GM19395 (cell line): ENCODE results near the gene RHOC.
"Not testable (repeated sequence)": the region's sequence is repeated elsewhere in the genome, so short reads cannot be mapped to it uniquely, and the experiment has no call there.

Experiments used
- ATAC-seq: cut with Tn5 transposase; IDR thresholded peaks from one replicate; pipeline ENCODE4 v1.9.1; 2021; ENCODE audit warnings: mild to moderate bottlenecking, moderate library complexity; ENCODE audit not compliant: unreplicated experiment

RHOC gene

GRCh38 chr1:112706505-112707220, at the start of gene RHOC:
RHOC (minus strand) TSS chr1:112707127; CDS start chr1:112703799, 3,328 bp downstream.
- peak; percentile 62 for ATAC-seq

GRCh38 chr1:112754116-112754628, 47.2 kb upstream of the RHOC start:
- ATAC-seq, result no peak

- ATAC-seq, result no peak
Observed at GRCh38 chr1:112748396-112748795, 41.5 kb upstream of the RHOC start.

GRCh38 chr1:112744009-112744578, 37.2 kb upstream of the RHOC start:
- no peak for ATAC-seq

GRCh38 chr1:112743174-112744008, 36.5 kb upstream of the RHOC start:
- ATAC-seq, result no peak

- ATAC-seq, result no peak
Observed at GRCh38 chr1:112737573-112737972, 30.6 kb upstream of the RHOC start.

GRCh38 chr1:112735752-112736151, 28.8 kb upstream of the RHOC start:
- no peak for ATAC-seq

- ATAC-seq, result no peak
Observed at GRCh38 chr1:112731451-112731850, 24.5 kb upstream of the RHOC start.

GRCh38 chr1:112729909-112730308, 23.0 kb upstream of the RHOC start:
- ATAC-seq, result no peak

- ATAC-seq, result not testable (repeated sequence)
Observed at GRCh38 chr1:112729011-112729410, 22.1 kb upstream of the RHOC start.

GRCh38 chr1:112728306-112728971, 21.5 kb upstream of the RHOC start:
- not testable (repeated sequence) for ATAC-seq

- ATAC-seq, result no peak
Observed at GRCh38 chr1:112727716-112728115, 20.8 kb upstream of the RHOC start.

GRCh38 chr1:112724240-112724639, 17.3 kb upstream of the RHOC start:
- ATAC-seq, result not testable (repeated sequence)

- no peak for ATAC-seq
Observed at GRCh38 chr1:112723511-112723839, 16.5 kb upstream of the RHOC start.

- ATAC-seq, result no peak
Observed at GRCh38 chr1:112722601-112723510, 15.9 kb upstream of the RHOC start.

- no peak for ATAC-seq
Observed at GRCh38 chr1:112721966-112722524, 15.1 kb upstream of the RHOC start.

GRCh38 chr1:112721294-112721693, 14.4 kb upstream of the RHOC start:
- not testable (repeated sequence) for ATAC-seq

- no peak for ATAC-seq
Observed at GRCh38 chr1:112720800-112721199, 13.9 kb upstream of the RHOC start.

- no peak for ATAC-seq
Observed at GRCh38 chr1:112719706-112720105, 12.8 kb upstream of the RHOC start.
